HG03354 (cell line): ENCODE results near the gene C1orf226.

Experiments
- ATAC-seq: cut with Tn5 transposase; IDR thresholded peaks from one replicate; pipeline ENCODE4 v1.9.1; 2021; ENCODE audit warnings: mild to moderate bottlenecking; ENCODE audit not compliant: unreplicated experiment, poor library complexity, severe bottlenecking

Gene C1orf226

GRCh38 chr1:162364498-162364897 lies 17.0 kb upstream of the C1orf226 start:
- ATAC-seq: no peak

GRCh38 chr1:162365284-162366020 lies 16.1 kb upstream of the C1orf226 start:
- ATAC-seq: no peak

- ATAC-seq: no peak
Observed at GRCh38 chr1:162366149-162366548, 15.4 kb upstream of the C1orf226 start.

- no peak for ATAC-seq
Observed at GRCh38 chr1:162366671-162367070, 14.9 kb upstream of the C1orf226 start.

- ATAC-seq: no peak
Observed at GRCh38 chr1:162367073-162367472, 14.5 kb upstream of the C1orf226 start.

- no peak for ATAC-seq
Observed at GRCh38 chr1:162367772-162368171, 13.8 kb upstream of the C1orf226 start.

- no peak for ATAC-seq
Observed at GRCh38 chr1:162368451-162368850, 13.1 kb upstream of the C1orf226 start.

- no peak for ATAC-seq
Observed at GRCh38 chr1:162369571-162369970, 12.0 kb upstream of the C1orf226 start.

- ATAC-seq: no peak
Observed at GRCh38 chr1:162370161-162370560, 11.4 kb upstream of the C1orf226 start.

- ATAC-seq: no peak
Observed at GRCh38 chr1:162370721-162371120, 10.8 kb upstream of the C1orf226 start.

GRCh38 chr1:162371611-162372010 lies 9.9 kb upstream of the C1orf226 start:
- no peak for ATAC-seq

- ATAC-seq: no peak
Observed at GRCh38 chr1:162372159-162373071, 9.1 kb upstream of the C1orf226 start.

- no peak for ATAC-seq
Observed at GRCh38 chr1:162373072-162373427, 8.5 kb upstream of the C1orf226 start.

GRCh38 chr1:162373541-162374260 lies 7.8 kb upstream of the C1orf226 start:
- no peak for ATAC-seq

GRCh38 chr1:162374406-162374805 lies 7.1 kb upstream of the C1orf226 start:
- no peak for ATAC-seq

- no peak for ATAC-seq
Observed at GRCh38 chr1:162375463-162375862, 6.1 kb upstream of the C1orf226 start.

- ATAC-seq: no peak
Observed at GRCh38 chr1:162376691-162377090, 4.8 kb upstream of the C1orf226 start, which contains the start of gene SPATA46. TSS of gene SPATA46 (minus strand) at chr1:162376854. CDS start at chr1:162376790, 64 bp downstream.

- ATAC-seq: no peak
Observed at GRCh38 chr1:162380061-162380846, 1.3 kb upstream of the C1orf226 start.

GRCh38 chr1:162381941-162382750 lies 618 bp downstream of the C1orf226 start:
- ATAC-seq: no peak
